ENCODE measurements around the gene WSB1.

WSB1 gene

GRCh38 chr17:27339836-27340550, 46.1 kb downstream of the WSB1 start:
- peak; percentile 61 for DNase-seq

DNA sequence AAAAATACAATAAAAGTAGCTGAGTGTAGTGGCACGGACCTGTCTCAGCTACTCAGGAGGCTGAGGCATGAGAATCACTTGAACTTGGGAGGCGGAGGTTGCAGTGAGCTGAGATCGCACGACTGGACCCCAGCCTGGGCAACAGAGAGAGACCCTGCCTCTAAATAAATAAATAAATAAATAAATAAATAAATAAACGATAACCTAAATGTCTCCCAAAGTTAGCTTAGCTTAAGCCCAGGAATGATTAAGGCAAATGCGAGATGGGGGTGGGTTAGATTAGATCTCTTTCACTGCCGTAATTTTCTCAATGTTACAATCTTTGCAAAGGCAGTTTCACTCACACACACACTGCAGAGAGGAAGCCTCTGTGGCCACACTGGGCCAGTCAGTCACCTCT, 46.7 kb downstream of the WSB1 start:
- DNase-seq = no peak

- no peak for DNase-seq
Observed at GRCh38 chr17:27341041-27341471, 47.1 kb downstream of the WSB1 start.

DNA sequence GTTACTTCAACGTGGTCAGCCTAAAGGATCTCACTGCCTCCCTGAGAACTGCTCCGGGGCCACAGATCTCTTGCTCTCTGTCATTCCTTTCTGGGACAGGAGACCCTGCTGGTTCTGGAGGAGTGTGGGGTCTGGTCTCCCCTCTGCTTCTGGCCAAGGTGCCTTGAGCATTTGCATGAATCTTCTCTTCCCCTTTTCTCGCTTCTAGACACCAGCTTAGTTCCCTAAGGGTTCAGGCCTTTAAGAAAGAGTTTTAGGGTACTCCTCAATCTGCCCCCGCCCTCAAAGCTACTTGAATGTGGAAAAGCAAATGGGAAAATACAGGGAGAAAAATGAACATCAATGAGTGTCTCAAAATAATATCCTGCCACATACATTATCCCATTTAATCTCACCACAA, 48.1 kb downstream of the WSB1 start:
- no peak for DNase-seq

DNA sequence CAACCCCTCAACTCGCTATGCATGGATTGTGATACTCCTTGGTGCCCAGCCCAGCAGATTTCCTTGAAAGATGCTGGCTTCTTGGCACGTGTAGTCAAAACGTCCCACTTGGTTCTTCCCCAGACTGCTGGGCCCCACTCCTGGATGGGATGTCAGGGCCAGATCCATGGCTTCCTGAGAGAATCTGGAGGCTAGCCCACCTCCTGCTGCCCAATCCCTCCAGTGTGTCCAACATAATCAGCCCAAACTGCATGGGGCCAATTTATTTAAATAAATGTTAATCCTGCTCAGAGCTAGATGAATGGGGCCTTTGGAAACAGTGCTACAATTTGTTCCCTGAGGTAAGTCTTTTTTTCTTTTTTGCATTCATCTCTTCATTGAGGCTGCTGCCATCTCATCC, 49.4 kb downstream of the WSB1 start:
- DNase-seq = no peak

DNA sequence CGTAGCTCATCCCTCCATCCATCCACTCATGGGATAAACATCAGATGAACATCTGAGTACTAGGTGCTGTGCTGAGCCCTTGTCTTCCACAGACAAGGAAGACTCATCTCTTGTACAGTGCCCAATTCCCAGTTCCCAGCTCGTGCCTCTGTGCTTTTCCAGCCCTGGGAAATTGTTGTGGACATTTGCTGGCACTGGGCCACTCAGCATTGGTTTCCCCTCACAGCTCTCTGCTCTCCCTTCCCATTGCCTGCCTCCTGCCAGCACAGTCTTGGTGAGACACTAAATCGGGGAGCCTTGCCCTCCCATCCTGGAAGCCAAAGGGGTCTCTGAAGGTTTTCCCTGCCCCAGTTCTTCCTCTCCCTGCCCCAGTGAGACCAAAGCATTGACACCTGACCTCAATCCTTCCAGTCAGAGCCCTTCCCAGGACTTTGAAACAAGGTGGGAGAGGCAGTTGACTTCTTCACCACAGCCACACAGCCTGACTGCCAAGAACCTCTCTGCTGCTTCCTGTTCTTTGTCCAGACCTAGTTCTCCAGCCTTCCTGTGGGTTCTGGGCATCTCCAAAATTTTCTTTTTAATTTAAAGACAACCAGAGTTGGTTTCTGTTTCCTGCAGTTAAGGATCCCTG, 50.2 kb downstream of the WSB1 start:
- no peak for DNase-seq

- DNase-seq = no peak
Observed at GRCh38 chr17:27345141-27345904, 51.4 kb downstream of the WSB1 start.

DNA sequence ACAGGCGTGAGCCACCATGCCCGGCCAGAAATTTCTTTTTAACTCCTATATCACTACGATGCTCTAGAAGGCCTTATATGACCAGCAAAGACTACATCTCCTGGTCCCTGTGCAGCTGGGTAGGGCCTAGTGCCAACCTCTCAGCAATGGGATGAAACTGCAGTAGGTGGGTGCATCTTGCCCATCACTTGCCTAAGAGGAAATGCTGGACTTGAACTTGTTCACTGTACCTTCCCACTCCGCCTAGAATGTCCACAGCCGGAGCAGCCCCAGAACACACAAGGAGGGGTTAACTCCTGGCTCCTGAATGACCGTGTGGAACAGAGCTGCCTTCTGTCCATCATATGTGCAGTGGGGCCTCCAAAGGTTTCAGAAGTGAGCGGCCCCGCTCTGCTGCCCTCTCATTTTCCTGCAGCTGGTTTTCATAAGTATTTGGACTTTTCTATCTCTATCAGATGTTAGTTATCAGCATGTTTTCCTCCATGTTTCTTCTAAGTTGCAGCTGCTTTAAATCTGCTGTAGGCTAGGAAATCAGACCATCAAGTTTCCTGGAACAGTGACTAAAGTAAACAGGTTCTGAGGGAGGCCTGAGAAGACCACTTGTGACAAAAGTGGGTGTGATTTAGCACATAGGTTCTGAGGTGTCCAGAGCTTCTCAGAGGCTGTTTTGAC, 52.5 kb downstream of the WSB1 start:
- no peak for DNase-seq

DNA sequence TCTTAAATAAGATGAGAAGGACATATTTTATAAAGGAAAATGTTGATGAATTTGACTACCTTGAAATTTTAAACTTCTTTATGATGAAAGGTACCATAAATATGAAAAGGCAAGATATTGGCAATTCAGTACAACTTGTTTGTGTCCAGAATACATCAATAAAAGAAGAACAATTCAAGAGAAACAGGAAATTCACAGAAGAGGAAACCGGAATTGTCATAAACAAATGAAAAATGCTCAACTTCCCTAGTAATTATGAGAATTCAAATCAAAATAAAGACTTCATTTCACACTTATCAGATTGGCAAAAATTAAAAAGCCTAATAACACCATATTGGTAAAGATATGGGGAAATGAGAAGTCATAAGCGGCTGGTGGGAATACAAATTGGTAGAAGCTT, 54.3 kb downstream of the WSB1 start:
- DNase-seq = no peak

GRCh38 chr17:27349540-27350021, 55.7 kb downstream of the WSB1 start:
- DNase-seq = no peak

DNA sequence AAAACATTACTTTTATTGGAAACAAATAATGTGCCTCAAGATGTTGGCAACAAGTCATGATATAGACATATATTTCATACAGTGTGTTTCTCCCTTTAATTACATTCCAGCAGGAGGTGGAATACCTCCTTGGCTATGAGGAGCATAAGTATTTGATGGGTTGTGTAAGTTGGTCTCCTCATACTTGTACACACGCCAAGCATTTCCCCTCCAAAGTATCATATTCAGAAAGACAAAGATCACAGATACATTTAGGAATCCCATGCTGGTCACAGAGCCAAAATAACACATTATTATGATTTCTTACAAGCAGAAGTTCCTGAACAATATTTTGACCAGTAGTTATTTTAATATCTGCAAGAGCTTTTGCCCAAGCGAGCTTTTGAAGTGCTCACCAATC, 57.8 kb downstream of the WSB1 start:
- no peak for DNase-seq

GRCh38 chr17:27352448-27353032, 58.6 kb downstream of the WSB1 start:
- DNase-seq = no peak

- DNase-seq = no peak
Observed at GRCh38 chr17:27353033-27353460, 59.1 kb downstream of the WSB1 start.

DNA sequence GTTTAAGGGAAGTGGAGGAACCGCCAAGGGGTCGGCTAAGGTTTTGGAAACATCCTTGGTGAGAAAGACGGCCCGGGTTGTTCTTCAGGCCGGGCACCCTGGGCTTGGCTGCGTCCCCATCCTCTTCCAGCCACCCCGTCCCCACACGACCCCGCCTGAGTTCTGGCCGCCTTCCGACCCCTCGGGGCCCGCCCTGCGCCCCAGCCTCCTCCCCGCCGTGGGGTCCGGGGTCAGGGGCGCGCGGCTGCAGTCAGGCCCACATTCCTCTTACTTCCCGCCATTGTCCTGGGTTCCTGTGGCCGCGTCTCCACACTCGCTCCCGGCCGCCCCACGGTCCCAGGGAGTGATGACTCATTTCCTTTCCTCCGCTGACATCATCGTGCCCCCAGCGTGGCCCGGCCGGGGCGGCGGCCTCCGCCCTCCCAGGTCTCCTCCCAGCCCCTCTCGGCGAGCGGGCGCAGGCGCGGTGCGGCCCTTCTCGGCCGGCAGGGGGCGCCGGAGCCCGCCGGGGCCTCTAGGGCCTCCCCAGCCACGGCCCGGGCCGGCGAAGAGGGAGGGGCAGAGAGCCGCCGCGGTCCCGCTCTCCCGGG, 59.6 kb downstream of the WSB1 start:
- peak; percentile 90 for DNase-seq

- no peak for DNase-seq
Observed at GRCh38 chr17:27354051-27354490, 60.2 kb downstream of the WSB1 start.

DNA sequence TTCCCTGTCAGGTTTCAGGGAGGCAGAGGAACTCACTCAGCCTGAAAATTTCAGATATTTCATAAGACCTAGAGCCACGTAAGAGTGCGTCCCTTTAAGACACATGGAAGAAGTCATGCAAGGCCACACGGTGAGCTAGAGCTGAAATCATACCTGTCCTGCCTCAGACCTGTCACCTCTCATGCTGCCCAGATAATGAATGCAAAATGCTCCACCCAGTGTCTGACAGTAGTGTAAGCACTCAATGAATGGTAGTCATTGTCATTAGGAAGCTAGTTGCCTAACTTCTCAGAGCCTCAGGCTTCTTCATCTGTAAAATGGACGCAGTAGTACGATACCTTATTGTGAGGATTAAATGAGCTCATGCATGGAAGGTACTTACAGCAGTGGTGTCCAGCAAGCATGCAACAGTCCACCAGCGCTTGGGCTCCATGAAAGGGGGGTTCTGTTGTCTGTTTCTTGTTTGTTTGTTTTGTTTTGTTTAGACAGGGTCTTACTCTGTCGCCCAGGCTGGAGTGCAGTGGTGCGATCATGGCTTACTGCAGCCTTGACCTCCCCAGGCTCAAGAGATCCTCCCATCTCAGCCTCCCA, 60.7 kb downstream of the WSB1 start:
- DNase-seq = peak; percentile 23

- no peak for DNase-seq
Observed at GRCh38 chr17:27355419-27355818, 61.5 kb downstream of the WSB1 start.

- no peak for DNase-seq
Observed at GRCh38 chr17:27356091-27356705, 62.3 kb downstream of the WSB1 start.

DNA sequence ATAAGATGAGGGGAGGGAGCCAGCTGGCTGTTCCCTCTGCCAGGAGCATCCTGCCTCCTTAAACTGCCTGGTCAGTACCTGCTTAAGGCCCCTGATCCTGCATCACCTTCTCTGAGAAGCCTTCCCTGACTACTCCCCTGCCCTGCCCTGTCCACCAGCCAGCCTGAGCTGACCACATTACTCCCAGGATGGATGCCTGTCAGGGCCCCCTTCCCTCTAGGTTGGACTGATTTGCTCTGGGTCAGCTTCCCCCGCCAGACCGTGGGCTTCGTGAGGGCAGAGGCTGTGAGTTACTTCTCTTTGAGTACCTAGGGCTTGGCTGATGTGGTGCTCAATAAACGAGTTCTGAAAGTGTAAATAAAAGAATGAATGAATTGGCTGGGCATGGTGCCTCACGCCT, 63.3 kb downstream of the WSB1 start:
- no peak for DNase-seq

DNA sequence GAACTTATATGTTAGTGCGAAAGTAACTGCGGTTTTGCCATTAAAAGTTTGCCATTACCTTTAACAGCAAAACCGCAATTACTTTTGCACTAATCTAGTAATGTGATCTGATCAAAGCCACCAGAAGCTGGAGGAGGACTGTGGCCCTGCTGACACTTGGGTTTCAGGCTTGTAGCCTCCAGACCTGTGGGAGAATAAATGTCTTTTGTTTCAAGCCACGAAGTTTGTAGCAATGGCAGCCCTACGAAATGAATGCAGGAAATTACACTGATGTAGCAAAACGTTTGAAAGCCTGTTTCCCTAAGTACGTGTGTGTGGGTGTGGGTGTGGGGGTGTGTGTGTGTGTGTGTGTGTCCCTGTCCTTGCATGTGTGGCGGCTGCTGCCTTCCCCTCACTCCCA, 66.6 kb downstream of the WSB1 start:
- no peak for DNase-seq

DNA sequence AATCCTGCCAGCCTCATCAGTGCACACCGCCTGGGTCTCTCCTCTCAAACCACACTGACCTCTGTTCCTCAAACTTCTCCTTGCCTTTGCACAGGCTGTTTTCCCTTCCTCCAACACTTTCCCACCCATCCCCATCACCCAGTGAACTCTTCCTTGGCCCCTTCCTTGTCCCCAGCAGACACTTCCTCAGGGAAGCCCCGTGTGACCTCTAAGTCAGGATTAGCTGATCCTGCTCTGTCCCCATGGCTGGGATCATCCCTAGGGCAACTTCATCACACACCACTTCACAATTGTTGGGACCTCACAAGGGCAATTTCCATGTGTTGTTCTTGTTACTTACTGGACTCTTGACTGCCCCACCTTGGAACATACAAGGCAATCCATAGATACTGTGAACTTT, 67.8 kb downstream of the WSB1 start:
- DNase-seq = no peak

DNA sequence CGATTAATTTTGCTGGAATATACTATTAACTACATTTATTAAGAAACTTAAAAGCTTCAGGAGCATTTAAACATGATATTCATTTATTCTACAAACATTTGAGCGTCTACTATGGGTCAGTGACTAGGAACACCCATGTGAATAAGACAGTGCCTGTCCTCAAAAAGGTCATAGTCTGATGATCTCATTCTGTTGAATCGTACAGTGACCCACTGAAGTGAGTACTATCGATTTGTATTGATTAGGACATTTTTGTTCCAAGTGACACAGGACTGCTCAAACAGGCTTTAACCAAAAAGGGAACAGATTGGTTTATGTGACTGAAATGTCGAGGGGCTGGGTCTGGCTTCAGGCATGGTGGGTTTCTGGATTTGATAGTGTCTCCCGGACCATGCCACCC, 68.6 kb downstream of the WSB1 start:
- no peak for DNase-seq
